GM12891 (cell line): Measurements from ENCODE around the gene MYO15B.

Source experiments
- DNase-seq: peaks from one replicate; pipeline ENCODE4 v3.0.0; 2011; ENCODE audit warnings: low spot score; ENCODE audit not compliant: insufficient read length
- FAIRE-seq: peaks from 2 replicates; lab custom pipeline; 2011; peaks lifted over from hg19 to GRCh38; lab: Jason Lieb, UNC
- PAX5 ChIP-seq: IDR thresholded peaks from 2 replicates; pipeline ENCODE4 v1.6.1; 2011; ENCODE audit warnings: low read length, moderate library complexity, mild to moderate bottlenecking; ENCODE audit not compliant: insufficient read depth, severe bottlenecking
- POLR2A ChIP-seq: IDR thresholded peaks from 2 replicates; pipeline ENCODE4 v1.6.1; 2011; ENCODE audit warnings: low read depth, low read length, control low read depth
- POLR2AphosphoS5 ChIP-seq: IDR thresholded peaks from 2 replicates; pipeline ENCODE4 v1.6.1; 2011; ENCODE audit warnings: low read depth, low read length, control low read depth
- POU2F2 ChIP-seq: IDR thresholded peaks from 2 replicates; pipeline ENCODE4 v1.6.1; 2011; ENCODE audit warnings: low read depth, mild to moderate bottlenecking, control low read depth, low read length, moderate library complexity
- SPI1 ChIP-seq: IDR thresholded peaks from 2 replicates; pipeline ENCODE4 v1.6.1; 2011; ENCODE audit warnings: low read depth, low read length, control low read depth
- TAF1 ChIP-seq: IDR thresholded peaks from 2 replicates; pipeline ENCODE4 v1.6.1; 2011; ENCODE audit warnings: low read depth, low read length, control low read depth

MYO15B gene

DNA sequence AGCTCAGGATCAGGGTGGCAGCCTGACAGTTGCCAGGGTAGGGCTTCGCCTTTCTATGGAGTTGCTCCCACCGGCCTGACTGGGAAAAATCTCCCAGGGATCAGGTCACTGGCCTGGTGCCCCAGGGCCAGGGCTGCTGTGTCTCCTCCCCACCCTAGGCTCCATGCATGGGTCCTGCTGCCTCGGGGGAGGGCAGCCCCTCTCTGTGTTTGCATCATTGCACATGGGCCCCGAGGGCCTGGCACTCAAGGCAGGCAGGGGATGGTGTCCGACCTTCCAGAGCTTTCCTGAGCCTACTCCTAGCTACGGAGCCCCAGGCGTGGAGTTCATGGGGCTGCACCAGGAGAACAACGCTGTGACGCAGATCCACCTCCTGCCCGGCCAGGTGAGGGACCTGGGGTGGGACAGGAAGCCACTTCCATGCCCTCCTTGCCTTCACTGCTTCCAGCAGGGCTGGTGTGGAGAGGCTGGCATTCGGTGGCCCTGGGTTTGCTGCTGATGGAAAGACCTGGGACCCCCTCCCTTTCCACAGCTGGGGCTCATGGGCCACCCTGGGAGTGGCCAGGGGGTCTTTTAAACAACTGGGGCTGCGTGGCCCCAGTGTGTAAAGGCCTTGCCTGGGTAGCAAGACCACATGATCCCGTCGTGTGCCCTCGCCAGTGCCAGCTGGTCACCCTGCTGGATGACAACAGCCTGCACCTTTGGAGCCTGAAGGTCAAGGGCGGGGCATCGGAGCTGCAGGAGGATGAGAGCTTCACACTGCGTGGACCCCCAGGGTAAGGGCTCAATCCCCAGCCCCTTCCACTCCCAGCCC, 29.5 kb upstream of the MYO15B start:
- FAIRE-seq: no peak
- TF ChIP-seq POLR2A (no peak), PAX5 (no peak), TAF1 (no peak), SPI1 (no peak), POLR2AphosphoS5 (no peak), POU2F2 (no peak)
- DNase-seq: no peak

GRCh38 chr17:75558666-75559530, 28.7 kb upstream of the MYO15B start:
- no peak for TF ChIP-seq POLR2AphosphoS5
- no peak for TF ChIP-seq POLR2A
- TF ChIP-seq POU2F2: no peak
- TF ChIP-seq PAX5: no peak
- no peak for TF ChIP-seq TAF1
- TF ChIP-seq SPI1: no peak
- DNase-seq (no peak), FAIRE-seq (no peak)

- FAIRE-seq: no peak
- no peak for TF ChIP-seq POLR2A
Observed at GRCh38 chr17:75559958-75560533, 27.6 kb upstream of the MYO15B start.

DNA sequence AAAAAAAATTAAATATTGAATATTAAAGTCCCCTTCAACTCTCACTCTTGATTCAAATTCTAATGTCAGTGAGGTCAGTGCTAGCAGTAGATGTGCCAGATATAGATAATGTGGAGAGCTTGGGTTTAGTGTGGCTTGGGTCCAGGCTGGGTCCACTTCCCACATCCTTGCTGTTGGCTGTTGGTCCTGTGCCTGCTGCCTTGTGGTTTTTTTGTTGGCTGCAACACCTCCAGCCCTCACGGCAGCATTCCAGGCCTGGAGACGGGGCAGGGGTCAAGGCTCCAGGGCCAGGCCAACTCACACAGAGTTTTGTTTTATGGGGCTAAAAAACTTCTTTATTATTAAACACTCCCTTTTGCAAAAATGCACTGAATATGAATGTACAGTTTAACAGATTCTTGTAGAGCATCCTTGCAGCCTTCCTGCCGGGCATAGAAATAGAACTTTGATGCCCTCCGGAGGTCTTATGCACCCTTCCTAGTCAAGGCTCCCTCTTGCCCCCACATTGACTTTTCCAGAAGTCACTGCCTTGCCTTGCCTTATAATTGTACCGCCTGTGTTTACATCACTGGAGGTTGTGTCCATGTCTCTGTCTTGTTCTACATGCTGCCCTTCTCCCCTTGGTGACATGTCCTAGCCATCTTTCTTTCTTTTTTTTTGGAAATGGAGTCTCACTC, 25.5 kb upstream of the MYO15B start:
- DNase-seq: no peak
- TF ChIP-seq PAX5: no peak
- no peak for TF ChIP-seq TAF1
- TF ChIP-seq SPI1: no peak
- TF ChIP-seq POLR2AphosphoS5: no peak
- no peak for TF ChIP-seq POLR2A
- TF ChIP-seq POU2F2: no peak
- no peak for FAIRE-seq

More at GRCh38 chr17:75559958-75560533, 27.6 kb upstream of the MYO15B start:
- DNase-seq: no peak

GRCh38 chr17:75563063-75563758, 24.4 kb upstream of the MYO15B start:
- no peak for TF ChIP-seq SPI1
- TF ChIP-seq POLR2A: no peak
- no peak for TF ChIP-seq TAF1
- TF ChIP-seq PAX5: no peak
- TF ChIP-seq POU2F2: no peak
- no peak for TF ChIP-seq POLR2AphosphoS5
- DNase-seq (no peak), FAIRE-seq (no peak)

GRCh38 chr17:75564195-75564594, 23.4 kb upstream of the MYO15B start:
- DNase-seq (no peak), FAIRE-seq (no peak)
- TF ChIP-seq POLR2A (no peak), POLR2AphosphoS5 (no peak), POU2F2 (no peak), TAF1 (no peak), SPI1 (no peak), PAX5 (no peak)

DNA sequence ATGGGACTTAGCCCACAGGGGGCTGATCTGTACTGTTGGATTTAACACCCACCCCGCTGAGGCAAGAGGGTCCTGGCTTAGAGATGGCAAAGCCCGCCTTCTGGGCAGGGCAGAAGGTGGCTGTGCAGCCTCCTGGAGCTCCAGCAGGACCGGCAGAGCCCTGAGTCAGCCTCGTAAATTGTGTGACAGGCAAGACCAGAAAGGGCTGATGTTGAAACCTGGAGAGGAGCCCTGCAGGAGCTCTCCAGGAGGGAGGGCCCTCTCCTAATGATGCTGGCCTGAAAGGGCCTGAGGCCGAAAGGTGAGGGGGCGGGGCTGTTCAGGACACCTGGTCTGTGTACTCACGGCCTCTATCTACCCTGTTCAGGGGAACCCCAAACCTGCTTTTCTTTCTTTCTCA, 22.5 kb upstream of the MYO15B start:
- DNase-seq (no peak), FAIRE-seq (no peak)
- no peak for TF ChIP-seq POLR2A
- TF ChIP-seq POLR2AphosphoS5: no peak
- no peak for TF ChIP-seq POU2F2
- TF ChIP-seq SPI1: no peak
- TF ChIP-seq TAF1: no peak
- no peak for TF ChIP-seq PAX5

DNA sequence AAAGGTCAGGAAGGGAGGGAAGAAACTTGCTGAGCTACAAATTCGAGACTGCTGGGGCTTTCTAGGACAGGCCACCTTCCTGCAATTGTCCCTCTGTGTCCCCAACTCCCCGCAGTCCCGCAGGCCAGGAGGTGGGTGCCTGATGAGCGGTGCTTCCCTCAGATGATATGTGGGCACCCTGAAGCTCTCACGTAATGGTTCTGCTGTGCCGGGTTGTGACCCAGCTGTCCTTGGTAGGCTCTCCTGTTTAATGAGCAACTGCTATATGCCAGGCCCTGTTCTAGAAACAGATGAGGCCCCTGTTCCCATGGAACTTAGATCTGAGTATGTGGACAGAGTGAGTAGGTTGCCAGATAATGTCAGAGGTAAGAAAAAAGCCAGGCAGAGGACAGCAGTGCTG, 22.0 kb upstream of the MYO15B start:
- DNase-seq (no peak), FAIRE-seq (no peak)
- TF ChIP-seq POLR2AphosphoS5 (no peak), PAX5 (no peak), POU2F2 (no peak), TAF1 (no peak), POLR2A (no peak), SPI1 (no peak)
